Activated CD8-positive, alpha-beta T cell treated with anti-CD3 and anti-CD28 coated beads for 36 hours (primary cell): ENCODE measurements around the gene AADAT. TPM values are rescaled to one million over a fixed set of nuclear protein-coding genes. Genes with fewer than 3 reads are reported as not detected.

ENCODE experiments used
- ATAC-seq: fragments of 200-7000 bp; cut with Tn5 transposase; one replicate; pipeline ENCODE4 v1.10.0; 2021; ENCODE audit warnings: mild to moderate bottlenecking, moderate library complexity
- CTCF ChIA-PET: fragments of 350-600 bp; sonication (Branson Sonifier 250); formaldehyde crosslinking; loops from one replicate; lab custom pipeline; 2021; ENCODE audit warnings: antibody characterized with exemption; lab: Charles Lee
- POLR2A ChIA-PET: fragments of 350-600 bp; sonication (Branson Sonifier 250); formaldehyde crosslinking; loops from one replicate; lab custom pipeline; 2021; ENCODE audit warnings: antibody characterized with exemption; lab: Charles Lee
- DNase-seq: peaks from one replicate; pipeline ENCODE4 v3.0.0-alpha.2; 2020
- H3K27ac Mint-ChIP-seq: one replicate; pipeline ENCODE4 v1.8.0; 2021; ENCODE audit warnings: mild to moderate bottlenecking, mixed read lengths
- H3K27me3 Mint-ChIP-seq: one replicate; pipeline ENCODE4 v1.8.0; 2021; ENCODE audit warnings: mixed read lengths
- H3K36me3 Mint-ChIP-seq: one replicate; pipeline ENCODE4 v1.8.0; 2021; ENCODE audit warnings: low read depth, mixed read lengths
- H3K4me1 Mint-ChIP-seq: one replicate; pipeline ENCODE4 v1.8.0; 2021; ENCODE audit warnings: low read depth, mixed read lengths
- H3K4me3 Mint-ChIP-seq: one replicate; pipeline ENCODE4 v1.8.0; 2021; ENCODE audit warnings: mild to moderate bottlenecking, moderate library complexity, mixed read lengths
- H3K9me3 Mint-ChIP-seq: one replicate; pipeline ENCODE4 v1.8.0; 2021; ENCODE audit warnings: mixed read lengths
- intact Hi-C: fragments of 100-400 bp; cut with micrococcal nuclease; formaldehyde crosslinking; loops from one replicate; pipeline ENCODE4 v1.10.0; 2022
- total RNA-seq, 2 experiments: library from RNA; stranded (reverse); gene quantifications; one replicate each; pipeline ENCODE4 v1.2.3, GENCODE V29; 2021
- TF ChIP-seq, protein P1 (sequence below): fragments of 200-600 bp; IDR thresholded peaks from one replicate; pipeline ENCODE4 v1.8.0; 2022; ENCODE audit warnings: antibody characterized with exemption, mild to moderate bottlenecking

AADAT gene
- total RNA-seq, 2 experiments from 2014 or later = not detected

DNA sequence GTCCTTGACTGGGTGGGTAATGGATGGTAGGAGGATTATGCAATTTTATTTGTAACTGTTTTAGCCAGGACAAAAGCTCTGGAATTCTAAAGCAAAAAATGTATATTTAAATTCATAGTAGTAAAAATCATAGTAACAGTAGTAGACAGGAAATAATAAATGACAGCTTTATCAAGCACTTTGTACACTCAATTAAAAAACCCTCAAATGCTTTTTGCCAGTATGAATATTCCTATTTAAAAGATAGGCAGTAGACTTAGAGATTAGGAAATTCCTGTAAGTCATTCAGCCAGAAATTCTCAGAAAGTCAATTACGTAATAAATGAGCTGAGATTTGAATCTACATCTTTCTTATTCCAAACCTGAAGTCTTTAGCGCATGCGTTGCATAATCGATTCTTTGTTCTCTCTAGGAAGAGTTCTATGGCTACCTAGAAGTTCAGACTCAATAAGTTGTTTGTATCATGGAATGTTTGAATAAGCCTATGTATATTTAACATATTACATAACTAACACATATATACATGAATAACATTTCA is 2.5 kb downstream of the AADAT start:
- ChIA-PET CTCF (interaction anchor here (1.0 kb wide), 1 partner anchor 28 kb away, joined by 3 read pairs; no protein-coding TSS in a partner anchor), POLR2A (no interaction called here)
- Mint-ChIP-seq H3K27ac (no peak overlapping the region), H3K9me3 (no peaks in the 10 kb centered on the region), H3K36me3 (no peaks in the 10 kb centered on the region), H3K4me1 (peaks cover 12% of the 10 kb centered on the region), H3K4me3 (no peak overlapping the region), H3K27me3 (peaks cover 33% of the 10 kb centered on the region)
- TF ChIP-seq, protein P1, sequence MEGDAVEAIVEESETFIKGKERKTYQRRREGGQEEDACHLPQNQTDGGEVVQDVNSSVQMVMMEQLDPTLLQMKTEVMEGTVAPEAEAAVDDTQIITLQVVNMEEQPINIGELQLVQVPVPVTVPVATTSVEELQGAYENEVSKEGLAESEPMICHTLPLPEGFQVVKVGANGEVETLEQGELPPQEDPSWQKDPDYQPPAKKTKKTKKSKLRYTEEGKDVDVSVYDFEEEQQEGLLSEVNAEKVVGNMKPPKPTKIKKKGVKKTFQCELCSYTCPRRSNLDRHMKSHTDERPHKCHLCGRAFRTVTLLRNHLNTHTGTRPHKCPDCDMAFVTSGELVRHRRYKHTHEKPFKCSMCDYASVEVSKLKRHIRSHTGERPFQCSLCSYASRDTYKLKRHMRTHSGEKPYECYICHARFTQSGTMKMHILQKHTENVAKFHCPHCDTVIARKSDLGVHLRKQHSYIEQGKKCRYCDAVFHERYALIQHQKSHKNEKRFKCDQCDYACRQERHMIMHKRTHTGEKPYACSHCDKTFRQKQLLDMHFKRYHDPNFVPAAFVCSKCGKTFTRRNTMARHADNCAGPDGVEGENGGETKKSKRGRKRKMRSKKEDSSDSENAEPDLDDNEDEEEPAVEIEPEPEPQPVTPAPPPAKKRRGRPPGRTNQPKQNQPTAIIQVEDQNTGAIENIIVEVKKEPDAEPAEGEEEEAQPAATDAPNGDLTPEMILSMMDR = no peak
- DNase-seq = no peak
- intact Hi-C loops = no loop called here
- ATAC-seq = no peak

DNA sequence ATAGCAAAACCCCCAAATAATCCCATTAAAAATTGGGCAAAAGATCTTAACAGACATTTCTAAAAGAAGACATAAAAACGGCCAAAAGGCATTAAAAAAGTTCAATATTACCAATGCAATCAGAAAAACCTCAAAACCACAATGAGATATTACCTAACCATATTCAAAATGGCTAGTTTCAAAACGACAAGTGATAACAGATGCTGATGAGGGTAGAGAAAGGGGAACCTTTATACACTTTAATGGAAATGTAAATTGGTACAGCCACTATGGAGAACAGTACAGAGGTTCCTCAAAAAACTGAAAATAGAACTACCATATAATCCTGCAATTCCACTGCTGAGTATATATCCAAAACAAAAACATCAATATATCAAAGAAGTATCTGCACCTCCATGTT is 6.2 kb downstream of the AADAT start:
- ATAC-seq (no peak), DNase-seq (no peak)
- POLR2A ChIA-PET = no interaction called here
- Mint-ChIP-seq H3K4me3 (no peak overlapping the region), H3K36me3 (no peaks in the 10 kb centered on the region), H3K27ac (no peak overlapping the region), H3K4me1 (no peaks in the 10 kb centered on the region), H3K27me3 (peaks cover 19% of the 10 kb centered on the region), H3K9me3 (no peaks in the 10 kb centered on the region)
- TF ChIP-seq, protein P1 = no peak
- intact Hi-C loops = no loop called here
- CTCF ChIA-PET = no interaction called here

DNA sequence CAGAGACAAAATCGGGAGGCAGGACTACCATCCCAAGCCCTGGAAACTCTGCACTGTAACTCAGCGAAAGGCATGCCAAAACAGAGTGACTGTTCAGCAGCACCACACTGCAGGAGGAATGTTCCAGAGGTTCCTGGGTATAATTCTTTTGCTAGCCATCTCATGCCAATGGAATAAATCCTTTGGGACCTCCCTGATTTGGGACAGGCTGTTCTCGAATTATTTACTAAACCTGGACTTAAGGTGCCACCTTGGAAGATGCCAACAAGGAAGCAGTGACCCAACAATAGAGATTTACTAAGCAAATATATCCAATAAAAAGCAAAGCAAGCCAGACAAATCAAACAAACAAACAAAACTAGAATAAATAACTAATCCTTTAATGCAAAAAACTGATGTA is 9.3 kb downstream of the AADAT start:
- POLR2A ChIA-PET = no interaction called here

DNA sequence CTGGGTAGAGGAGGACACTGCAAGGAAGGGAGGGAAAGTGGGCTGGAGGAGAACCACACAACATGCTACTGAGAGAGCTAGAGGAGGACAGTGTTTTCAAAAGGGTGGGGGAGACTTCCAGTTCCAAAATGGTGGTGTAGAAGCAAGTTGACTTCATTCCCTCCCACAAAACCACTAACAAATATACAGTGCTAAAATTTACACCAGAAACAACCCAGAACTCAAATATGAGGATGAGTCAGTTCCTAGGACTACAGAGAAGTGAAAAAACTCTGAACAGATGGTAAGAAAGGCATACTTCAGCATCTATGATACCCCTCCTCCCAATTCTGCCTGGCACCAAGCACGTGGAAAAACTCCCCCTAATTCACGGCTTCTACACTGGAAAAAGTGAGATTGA is 9.8 kb downstream of the AADAT start:
- no peak overlapping the region for H3K4me3 Mint-ChIP-seq
- no peak overlapping the region for H3K27ac Mint-ChIP-seq
- ATAC-seq = no peak
- H3K36me3 Mint-ChIP-seq = no peaks in the 10 kb centered on the region
- H3K9me3 Mint-ChIP-seq = no peaks in the 10 kb centered on the region
- ChIA-PET POLR2A (no interaction called here), CTCF (no interaction called here)
- no peaks in the 10 kb centered on the region for H3K4me1 Mint-ChIP-seq
- peaks cover 15% of the 10 kb centered on the region for H3K27me3 Mint-ChIP-seq
- DNase-seq = no peak
- intact Hi-C loops = no loop called here
- TF ChIP-seq, protein P1 = no peak

More for the DNA sequence above, 9.3 kb downstream of the AADAT start:
- ATAC-seq = no peak
- no peak overlapping the region for H3K4me3 Mint-ChIP-seq
- CTCF ChIA-PET = no interaction called here
- intact Hi-C loops = no loop called here
- no peaks in the 10 kb centered on the region for H3K36me3 Mint-ChIP-seq
- no peak overlapping the region for H3K27ac Mint-ChIP-seq
- no peaks in the 10 kb centered on the region for H3K4me1 Mint-ChIP-seq
- no peaks in the 10 kb centered on the region for H3K9me3 Mint-ChIP-seq
- DNase-seq = no peak
- TF ChIP-seq, protein P1 = no peak
- H3K27me3 Mint-ChIP-seq = peaks cover 15% of the 10 kb centered on the region

DNA sequence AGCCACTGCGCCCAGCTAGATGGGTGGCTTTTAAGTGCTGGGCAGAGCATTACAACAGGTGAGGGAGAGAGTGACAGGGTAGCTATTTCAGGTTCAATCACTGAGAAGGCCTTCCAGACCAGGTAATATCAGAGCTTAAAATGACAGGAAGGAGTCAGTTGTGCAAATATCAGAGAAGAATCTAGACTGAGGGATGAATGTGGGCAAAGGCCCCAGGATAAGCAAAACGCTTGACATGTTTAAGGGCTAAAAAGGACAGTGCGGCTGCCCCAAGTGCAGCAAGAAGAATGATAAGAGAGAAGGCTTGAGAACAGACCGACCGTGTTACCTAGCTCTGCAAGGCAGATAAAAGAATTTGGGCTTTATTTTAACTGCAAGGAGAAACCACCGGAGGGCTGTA is 18.6 kb downstream of the AADAT start:
- peaks cover 4% of the 10 kb centered on the region for H3K27me3 Mint-ChIP-seq
- DNase-seq = no peak

More for the DNA sequence above, 18.6 kb downstream of the AADAT start:
- TF ChIP-seq, protein P1 = no peak
- no peak for ATAC-seq
- intact Hi-C loops = no loop called here
- Mint-ChIP-seq H3K36me3 (no peaks in the 10 kb centered on the region), H3K27ac (no peak overlapping the region), H3K9me3 (no peaks in the 10 kb centered on the region), H3K4me3 (no peak overlapping the region), H3K4me1 (no peaks in the 10 kb centered on the region)
- ChIA-PET POLR2A (no interaction called here), CTCF (no interaction called here)
